OCI-M2 (cell line): ENCODE results near the gene KIAA1328.
"Not testable (repeated sequence)": the region's sequence is repeated elsewhere in the genome, so short reads cannot be mapped to it uniquely, and the experiment has no call there.

ENCODE experiments used
- DNase-seq: peaks from one replicate; lab custom pipeline; 2025; ENCODE audit not compliant: unreplicated experiment; lab: John Stamatoyannopoulos, UW

The KIAA1328 gene

GRCh38 chr18:36828630-36829361 lies at the start of gene KIAA1328, which contains the start of gene TPGS2:
Gene KIAA1328 (plus strand): TSS chr18:36829127. CDS start chr18:36829139, 12 bp downstream.
Gene TPGS2 (minus strand): TSS chr18:36829002. CDS start chr18:36828767, 235 bp downstream.
- peak; percentile 36 for DNase-seq

- no peak for DNase-seq
Measured at GRCh38 chr18:36780748-36781147, 48.2 kb upstream of the KIAA1328 start.

DNA sequence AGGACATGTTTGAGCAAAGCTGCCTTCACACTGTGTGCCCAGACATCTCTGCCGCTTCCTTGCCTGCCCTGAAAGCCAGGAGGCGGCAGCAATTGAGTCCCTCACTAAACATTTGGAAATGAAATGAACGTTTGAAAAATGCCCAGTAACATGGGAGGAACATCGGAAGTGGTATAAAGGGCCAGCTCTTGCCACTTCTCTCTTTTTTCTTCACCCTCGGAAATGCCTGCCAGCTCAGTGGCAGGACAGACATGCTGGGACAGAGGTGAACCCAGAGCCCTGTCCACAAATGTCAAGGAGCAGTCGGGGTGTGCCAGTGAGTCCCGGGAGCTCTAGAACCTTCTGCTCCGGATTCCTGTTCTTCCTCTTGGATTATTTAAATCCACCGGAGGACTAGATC lies 46.2 kb upstream of the KIAA1328 start:
- DNase-seq = no peak

GRCh38 chr18:36783792-36784191 lies 45.1 kb upstream of the KIAA1328 start:
- no peak for DNase-seq

- no peak for DNase-seq
Measured at GRCh38 chr18:36786686-36787085, 42.2 kb upstream of the KIAA1328 start.

- DNase-seq = no peak
Measured at GRCh38 chr18:36792634-36793283, 36.2 kb upstream of the KIAA1328 start.

GRCh38 chr18:36798738-36799473 lies 30.0 kb upstream of the KIAA1328 start:
- no peak for DNase-seq

- no peak for DNase-seq
Measured at GRCh38 chr18:36805105-36805504, 23.8 kb upstream of the KIAA1328 start.

DNA sequence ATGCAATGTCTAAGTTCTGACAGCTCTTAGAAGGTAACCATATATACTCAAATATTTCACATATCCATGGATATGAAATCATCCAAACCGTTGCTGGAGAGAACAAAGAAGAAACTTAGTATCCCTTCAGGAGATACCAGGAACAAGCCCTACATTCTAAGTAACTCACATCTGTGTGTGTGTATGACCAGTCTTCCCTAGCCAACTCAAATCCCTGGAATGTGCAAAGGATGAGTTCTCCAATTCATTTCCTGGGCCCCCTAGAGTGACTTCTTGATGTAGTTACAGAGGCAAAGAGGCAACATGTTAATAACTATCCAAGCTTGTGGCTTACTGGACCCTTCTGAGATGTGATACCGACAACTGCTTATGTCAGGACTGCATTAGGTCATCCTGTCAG lies 20.2 kb upstream of the KIAA1328 start:
- DNase-seq = no peak

DNA sequence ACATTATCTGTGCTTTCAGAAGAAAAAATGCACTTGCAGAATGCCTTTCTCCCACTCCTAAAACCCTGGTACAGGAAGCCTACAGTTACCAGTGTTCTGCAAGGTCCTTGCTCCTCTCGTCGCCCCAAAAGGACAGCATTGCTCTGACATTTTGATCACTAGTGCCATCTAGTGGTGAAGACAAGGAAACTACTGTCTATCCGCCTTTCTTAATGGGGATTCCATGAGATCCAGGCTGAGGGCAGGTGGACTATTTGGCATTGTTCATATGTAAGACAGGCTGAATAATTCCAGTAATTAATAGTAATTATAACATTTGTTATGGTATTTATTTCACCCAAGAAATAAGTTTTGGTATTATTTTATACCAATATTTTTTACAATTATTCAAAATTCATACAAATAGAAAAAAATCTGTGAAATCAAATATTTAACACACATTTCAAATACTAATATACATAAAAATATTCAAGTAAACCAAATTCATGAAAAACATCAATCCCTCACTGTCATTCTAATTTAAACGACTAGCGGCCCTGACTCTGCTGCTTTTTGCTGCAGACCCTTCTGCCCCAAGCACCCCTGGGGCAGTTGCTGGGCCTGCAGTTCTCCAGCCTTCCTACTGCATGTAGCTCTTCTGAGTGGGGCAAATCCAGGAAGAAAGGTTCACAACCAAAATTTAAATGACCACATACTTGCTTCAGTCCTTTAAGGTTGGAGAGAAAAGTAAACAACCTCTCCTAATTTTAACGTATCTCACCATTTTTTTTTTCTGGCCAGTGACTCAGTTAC lies 19.1 kb upstream of the KIAA1328 start:
- DNase-seq = no peak

DNA sequence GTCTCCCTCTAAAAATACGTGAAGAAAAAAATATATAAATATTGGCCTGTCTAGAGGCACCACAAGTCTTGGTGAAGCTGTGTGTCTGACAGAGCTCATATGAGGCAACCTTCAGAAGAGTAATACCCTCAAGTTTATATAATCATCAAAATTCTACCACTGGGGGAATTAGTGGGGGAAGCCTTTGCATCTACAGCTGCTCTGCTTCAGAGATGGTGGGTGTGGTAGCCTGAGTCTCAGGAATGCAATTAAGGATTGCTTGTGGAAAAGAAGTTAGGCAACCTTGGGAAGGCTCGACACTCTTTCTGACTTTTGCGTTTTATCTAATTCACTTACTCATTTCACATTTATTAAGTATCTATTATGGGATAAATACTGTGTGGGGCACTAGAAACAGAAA lies 17.5 kb upstream of the KIAA1328 start:
- DNase-seq = no peak

- DNase-seq = no peak
Measured at GRCh38 chr18:36811955-36812354, 17.0 kb upstream of the KIAA1328 start.

GRCh38 chr18:36812678-36813077 lies 16.2 kb upstream of the KIAA1328 start:
- DNase-seq = no peak

- DNase-seq = no peak
Measured at GRCh38 chr18:36813101-36813775, 15.7 kb upstream of the KIAA1328 start.

- no peak for DNase-seq
Measured at GRCh38 chr18:36813824-36814223, 15.1 kb upstream of the KIAA1328 start.

DNA sequence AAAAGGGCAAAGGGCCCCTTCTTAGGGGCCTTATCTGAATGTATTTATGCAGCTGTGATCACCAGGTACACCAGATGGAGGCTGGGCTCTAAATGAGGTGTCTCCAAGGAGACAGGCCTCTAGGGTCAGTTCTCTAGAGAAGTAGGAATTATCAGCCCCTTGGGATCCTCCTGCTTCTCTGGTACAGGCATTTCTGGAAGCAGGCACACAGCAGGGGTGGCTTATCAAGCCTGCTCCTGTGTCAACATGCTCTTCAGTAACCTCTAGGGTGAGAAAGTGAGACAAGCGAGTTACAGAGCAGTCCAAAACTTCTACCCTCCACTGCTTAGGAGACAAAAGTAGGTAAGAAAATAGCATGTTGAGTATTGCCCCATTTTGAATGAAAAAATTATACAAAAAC lies 13.9 kb upstream of the KIAA1328 start:
- DNase-seq = no peak

- not testable (repeated sequence) for DNase-seq
Measured at GRCh38 chr18:36816096-36816495, 12.8 kb upstream of the KIAA1328 start.

- no peak for DNase-seq
Measured at GRCh38 chr18:36817039-36817438, 11.9 kb upstream of the KIAA1328 start.

- DNase-seq = no peak
Measured at GRCh38 chr18:36818652-36819051, 10.3 kb upstream of the KIAA1328 start.

GRCh38 chr18:36819621-36820020 lies 9.3 kb upstream of the KIAA1328 start:
- DNase-seq = no peak
